Heart left ventricle (tissue), 16 donors: ENCODE results near the gene GARS1. TPM values are rescaled to one million over a fixed set of nuclear protein-coding genes. Genes with fewer than 3 reads are reported as not detected.

ENCODE experiments used
- ATAC-seq, 4 donors: fragments of 200-7000 bp; cut with Tn5 transposase; one replicate each; pipeline ENCODE4 v1.9.1; 2020 to 2022; ENCODE audit warnings: moderate library complexity in 4 of 4, mild to moderate bottlenecking in 3 of 4, moderate number of reproducible peaks in 1 of 4
- DNase-seq, 5 donors: peaks; one replicate each; pipeline ENCODE4 v3.0.0-alpha.2; 2020
- H3K27ac ChIP-seq, 12 donors: fragments of 200-600 bp; sonication (generic) in 4 of 12; one replicate each; pipeline versions ENCODE4 v1.5.0 to v1.8.0; 2016 to 2022; ENCODE audit warnings: mild to moderate bottlenecking in 2 of 12
- H3K27me3 ChIP-seq, 9 donors: fragments of 200-600 bp; sonication (generic) in 2 of 9; one replicate each; pipeline versions ENCODE4 v1.5.1 to v1.8.0; 2016 to 2022; ENCODE audit warnings: mild to moderate bottlenecking in 3 of 9
- H3K36me3 ChIP-seq, 9 donors: fragments of 200-600 bp; sonication (generic) in 2 of 9; one replicate each; pipeline versions ENCODE4 v1.5.0 to v1.8.0; 2018 to 2022; ENCODE audit warnings: mild to moderate bottlenecking in 2 of 9
- H3K4me1 ChIP-seq, 12 donors: fragments of 200-600 bp; sonication (generic) in 4 of 12; one replicate each; pipeline versions ENCODE4 v1.5.0 to v1.8.0; 2016 to 2022; ENCODE audit warnings: mild to moderate bottlenecking in 3 of 12
- H3K4me3 ChIP-seq, 12 donors: fragments of 200-600 bp; sonication (generic) in 4 of 12; one replicate each; pipeline versions ENCODE4 v1.5.0 to v1.8.0; 2017 to 2022; ENCODE audit warnings: mild to moderate bottlenecking in 9 of 12, moderate library complexity in 4 of 12
- H3K9me3 ChIP-seq, 12 donors: fragments of 200-600 bp; sonication (generic) in 4 of 12; one replicate each; pipeline versions ENCODE4 v1.5.0 to v1.8.0; 2016 to 2022; ENCODE audit warnings: mild to moderate bottlenecking in 1 of 12
- CTCF ChIP-seq, 12 donors: fragments of 200-600 bp; sonication (generic) in 4 of 12; IDR thresholded peaks; one replicate each; pipeline versions ENCODE4 v1.5.0 to v1.8.0; 2018 to 2022; ENCODE audit warnings: antibody characterized with exemption in 12 of 12, mild to moderate bottlenecking in 5 of 12
- POLR2A ChIP-seq, 2 donors: fragments of 450-650 bp; IDR thresholded peaks; one replicate each; pipeline ENCODE4 v1.6.1; 2017; ENCODE audit warnings: antibody characterized with exemption in 2 of 2, mild to moderate bottlenecking in 2 of 2, moderate library complexity in 2 of 2
- WGBS, 4 donors: extraction: QIAGEN DNeasy Blood & Tissue Kit in 2 of 4; methylation state at CpG; one replicate each; pipeline versions ENCODE4 v1.1.5 to v1.1.7; 2013 to 2018; 5-methylcytosine and 5-hydroxymethylcytosine counted together
- intact Hi-C, 10 donors: fragments of 100-400 bp; cut with DNase I; formaldehyde crosslinking; loops; one replicate each; pipeline versions ENCODE4 v1.11.1 to v1.14.2; 2022
- polyA plus RNA-seq, 2 donors: library from polyadenylated mRNA; stranded (reverse); fragments of 200-250 nt; gene quantifications; one replicate each; pipeline ENCODE4 v1.2.3, GENCODE V29; 2013
- total RNA-seq, 9 donors: library from RNA; depleted of rRNA in 2 of 9; stranded (reverse); fragments of >200 nt in 2 of 9; fragmentation: NEBNext Ultra II Directional in 3 of 9; extraction: Animal tissue kit (Norgen Biotek cat#: 25700) in 3 of 9; gene quantifications; one replicate each; pipeline versions ENCODE4 v1.1.0 to v1.2.4, GENCODE V29; 2016 to 2023
- donor health status: ischemic (EF 13 %, LVEDD 7.1; RV severe dilation, severe dysfunction).
- donor health status: healthy with polysubstance abuse.
- donor health status: DM: no; HTN: yes; CAD: no.
- donor health status: DM: no; HTN: no; CAD: no.
- donor health status: ischemic (EF 25% LVEDD 6.9; RV normal size, moderate dysfunction).
- donor health status: ischemic (EF 25% LVEDD 5.7; RV mildly dilated, moderate dysfunction).
- donor health status: healthy.
- donor health status: DM: yes; HTN: yes; CAD: no.
- donor health status: ischemic (EF 35%, LVEDD 5.7; RV mildly dilated, moderate dysfunction).
- donor health status: nonischemic (EF 11% LVEDD 7.7; RV severe dilation, severe dysfunction).
- donor health status: DM: yes; HTN: yes; CAD: no.
- donor health status: PGD.
- donor health status: ischemic (EF 29% LVEDD 5.4; RV normal size, mild dysfunction).
- donor health status: nonischemic (EF 23%, LVEDD 6.1; RV moderate dilation, normal function).

Gene GARS1
- total and polyA plus RNA-seq, 11 donors = 32.7 to 96.2 (median 48.5) TPM

DNA sequence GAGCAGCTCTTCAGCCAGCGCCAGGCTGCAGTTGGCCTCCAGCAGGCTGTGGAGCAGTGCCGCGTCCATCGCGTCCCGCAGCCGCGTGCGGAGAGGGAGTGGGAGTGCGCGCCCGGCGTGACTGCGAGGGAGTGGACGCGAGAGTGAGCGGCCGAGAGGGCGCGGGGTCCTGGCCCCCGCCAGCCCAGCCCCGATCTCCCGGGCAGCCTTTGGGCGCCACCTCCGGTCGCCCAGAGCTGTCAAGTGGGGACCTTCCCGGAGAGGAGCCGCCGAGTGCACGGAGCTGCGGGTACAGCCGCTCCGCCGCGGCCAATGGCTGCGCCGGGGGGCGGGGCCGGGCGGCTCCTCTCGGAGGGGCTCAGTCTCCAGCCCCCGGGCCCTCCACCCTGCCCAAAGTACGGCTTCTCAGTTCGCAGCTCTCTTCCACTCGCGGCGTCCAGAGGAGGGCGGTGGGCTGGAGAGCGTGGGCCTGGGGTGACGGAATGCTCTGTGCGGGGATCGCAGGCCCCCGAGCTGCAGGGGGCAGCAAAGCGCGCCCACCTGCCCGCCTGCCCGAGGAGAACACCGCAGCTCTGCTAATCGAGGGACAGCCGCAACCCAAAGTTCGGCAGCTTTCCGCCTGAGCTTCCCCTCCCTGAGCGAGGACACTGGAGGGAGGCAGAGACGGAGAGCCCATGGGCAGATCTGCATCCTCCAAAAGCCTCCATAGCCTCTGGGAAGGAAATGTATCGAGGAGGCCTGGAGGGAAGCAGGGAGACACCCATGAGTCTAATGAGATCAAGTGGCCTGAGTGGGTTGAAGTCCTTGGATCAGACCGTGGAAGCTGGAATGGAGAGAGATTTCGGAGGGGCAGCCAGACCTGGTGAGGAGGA lies 87.8 kb downstream of the GARS1 start, which contains the start of gene CRHR2:
TSS of gene CRHR2 (minus strand) at position 245 of the 872 bp plus-strand sequence. CDS start at position 69, 176 bp downstream.
- Histone ChIP-seq H3K36me3 (no peaks in the 10 kb centered on the region), H3K27me3 (peaks cover 13 to 53% (median 32%) of the 10 kb centered on the region in 9 donors), H3K9me3 (no peaks in the 10 kb centered on the region), H3K27ac (peak within 1 kb of the TSS in 2 of 12 donors; percentile 34 to 53), H3K4me1 (peaks cover 4 to 22% (median 12%) of the 10 kb centered on the region in 12 donors), H3K4me3 (peak within 1 kb of the TSS; percentile 27 to 67 (median 56))
- peak; percentile 33 to 71 (median 56) for TF ChIP-seq CTCF (IDR thresholded peaks at IDR 0.05)
- TF ChIP-seq POLR2A (IDR thresholded peaks at IDR 0.05) = no peak
- 4 to 10% (median 6%) methylated on average over 19 to 67 of the region's 67 CpGs for WGBS, 4 donors
- intact Hi-C loops = loop anchor here in 7 of 10 donors (1.0 to 5.0 kb wide), 4 partner anchors 55 to 60 kb away; no protein-coding TSS in a partner anchor
- DNase-seq = peak in 3 of 5 donors; percentile 33 to 65 (median 36)
- ATAC-seq = peak; percentile 27 to 83 (median 66)

GRCh38 chr7:30683306-30683705 lies 88.6 kb downstream of the GARS1 start:
- 89 to 95% (median 89%) methylated on average over 5 of the region's 5 CpGs for WGBS, 4 donors
- no peaks in the 10 kb centered on the region for H3K9me3 ChIP-seq
- TF ChIP-seq CTCF (IDR thresholded peaks at IDR 0.05) (no peak), POLR2A (IDR thresholded peaks at IDR 0.05) (no peak)
- intact Hi-C loops = loop anchor here in 6 of 10 donors (2.0 to 5.0 kb wide), 3 partner anchors 54 to 59 kb away; no protein-coding TSS in a partner anchor
- no peaks in the 10 kb centered on the region for H3K36me3 ChIP-seq
- peaks cover 4 to 22% (median 12%) of the 10 kb centered on the region in 12 donors for H3K4me1 ChIP-seq
- peaks cover 13 to 53% (median 32%) of the 10 kb centered on the region in 9 donors for H3K27me3 ChIP-seq
- ATAC-seq (no peak), DNase-seq (no peak)
- H3K27ac ChIP-seq = peak overlapping the region in 2 of 12 donors; percentile 34 to 53
- H3K4me3 ChIP-seq = peak overlapping the region in 9 of 12 donors; percentile 8 to 67 (median 56)

Other genes starting within 250 kb of the GARS1 start
- gene NOD1, start 116.1 kb upstream of the GARS1 start, total RNA-seq = 10 to 100 TPM in 3 of 9 donors, 1 to 10 TPM in 6; 5.3 to 28.8 (median 9.0) TPM
- gene NOD1, start 116.1 kb upstream of the GARS1 start, polyA plus RNA-seq = 10 to 100 TPM in 1 of 2 donors, 1 to 10 TPM in 1; 7.5 to 11.2 TPM
- 10 to 100 TPM; 14.1 to 23.6 (median 17.8) TPM for gene GGCT, start 90.0 kb upstream of the GARS1 start, total RNA-seq
- gene GGCT, start 90.0 kb upstream of the GARS1 start, polyA plus RNA-seq = 10 to 100 TPM; 33.2 to 54.3 TPM
- gene CRHR2, start 87.6 kb downstream of the GARS1 start, total RNA-seq = 1 to 10 TPM in 2 of 9 donors, under 1 TPM in 6, not detected in 1; 0.28 to 1.6 (median 0.71) TPM
- under 1 TPM; 0.06 to 0.80 TPM for gene CRHR2, start 87.6 kb downstream of the GARS1 start, polyA plus RNA-seq
- 10 to 100 TPM; 11.7 to 88.1 (median 29.6) TPM for gene INMT, start 157.3 kb downstream of the GARS1 start, total RNA-seq
- 10 to 100 TPM; 15.7 to 27.9 TPM for gene INMT, start 157.3 kb downstream of the GARS1 start, polyA plus RNA-seq
- 1 to 10 TPM; 2.4 to 6.0 (median 3.1) TPM for gene MINDY4, start 176.5 kb downstream of the GARS1 start, total RNA-seq
- 1 to 10 TPM; 1.3 to 2.4 TPM for gene MINDY4, start 176.5 kb downstream of the GARS1 start, polyA plus RNA-seq